Measurements from ENCODE around the gene MAPRE3. TPM values are rescaled to one million over a fixed set of nuclear protein-coding genes. Genes with fewer than 3 reads are reported as not detected.

MAPRE3 gene
- total and polyA plus RNA-seq, 9 of the 15 experiments (the other 6 are each of a cell fraction or from before 2014, with no cell fraction given), result 0.70 to 43.2 (median 12.6) TPM

- TF ChIP-seq ZMIZ1 (IDR thresholded peaks at IDR 0.05; ENCODE audit: low read depth in 2 of 2, low read length in 2 of 2) (peak in 1 of 2 experiments; percentile 18; a peak in 1 of 4 replicates), PML (IDR thresholded peaks at IDR 0.05; ENCODE audit: low read length) (0 out of 2 replicates have a peak, but pooled peaks have one; percentile 52), CREM (IDR thresholded peaks at IDR 0.05; ENCODE audit: low read depth) (peak; percentile 62; the same call in 1 of the 2 replicates), ARID1B (IDR thresholded peaks at IDR 0.05) (peak; percentile 75), CXXC5 (CRISPR knock-in tag; IDR thresholded peaks at IDR 0.05) (peak; percentile 91), NRF1 (conservative IDR thresholded peaks at IDR 0.05 in 1 of 2, IDR thresholded peaks at IDR 0.05 in 1 of 2) (peak in 1 of 2 experiments; percentile 37; a peak in 2 of 4 replicates)
Observed at GRCh38 chr2:26978061-26978596, 7.7 kb downstream of the MAPRE3 start (continued).

GRCh38 chr2:26979741-26980140 lies 9.3 kb downstream of the MAPRE3 start:
- ATAC-seq, result no peak
- Histone ChIP-seq H3K79me2 (ENCODE audit: control insufficient read depth, insufficient read depth, low read length) (peaks cover 91% of the 10 kb centered on the region), H2AFZ (ENCODE audit: low read depth, low read length) (no peak overlapping the region), H3K27me3 (ENCODE audit: control insufficient read depth in 2 of 2, insufficient read depth in 2 of 2, low read length in 2 of 2) (no peaks in the 10 kb centered on the region), H3K4me2 (ENCODE audit: insufficient read depth, low read length) (no peak overlapping the region), H3K4me1 (replicated peaks in 1 of 2; ENCODE audit: control insufficient read depth in 2 of 2, insufficient read depth in 2 of 2, low read length in 2 of 2) (peaks cover 14 to 64% of the 10 kb centered on the region in 2 experiments), H3K27ac (ENCODE audit: extremely low read depth, low read depth, low read length) (no peak overlapping the region), H4K20me1 (replicated peaks; ENCODE audit: control insufficient read depth, insufficient read depth, low read length) (peaks cover 27% of the 10 kb centered on the region), H3K36me3 (ENCODE audit: control insufficient read depth, insufficient read depth, low read length) (peaks cover 15% of the 10 kb centered on the region), H3K4me3 (no peak overlapping the region), H3K9me1 (ENCODE audit: control insufficient read depth, insufficient read depth, low read length) (no peaks in the 10 kb centered on the region), H3K9me3 (replicated peaks; ENCODE audit: control insufficient read depth, insufficient read depth, low read depth, low read length) (no peaks in the 10 kb centered on the region), H3K9ac (ENCODE audit: insufficient read depth in 1 of 2, low read depth in 2 of 2, low read length in 2 of 2) (no peak overlapping the region)
- TF ChIP-seq NFE2 (IDR thresholded peaks at IDR 0.05; ENCODE audit: low read depth) (peak; percentile 38; the same call in 1 of the 2 replicates), TEAD4 (IDR thresholded peaks at IDR 0.05; ENCODE audit: low read length) (no peak), TEAD4 (CRISPR knock-in tag; IDR thresholded peaks at IDR 0.05; ENCODE audit: borderline replicate concordance) (no peak), NBN (IDR thresholded peaks at IDR 0.05; ENCODE audit: low read depth) (no peak), ZNF79 (CRISPR knock-in tag; IDR thresholded peaks at IDR 0.05; ENCODE audit: low read depth) (no peak)
- in situ Hi-C loops (cut with MboI) (no loop called here), intact Hi-C loops (cut with micrococcal nuclease) (no loop called here)
- WGBS (ENCODE audit: insufficient coverage, low coverage, missing lambda C conversion rate), result 62% methylated on average over 2 of the region's 2 CpGs
- BruUV-seq (replicated peaks), result no TSS peak
- ChIA-PET CTCF (ENCODE audit: low intra/inter-chr PET ratio) (no interaction called here), POLR2A (interaction anchor here (1.5 kb wide), 1 partner anchor 9 kb away, joined by 3 read pairs; no protein-coding TSS in a partner anchor)
- no peak for FAIRE-seq
- DNase-seq (ENCODE audit: extremely low read depth in 1 of 4, low spot score in 3 of 4), result no peak

Measured in K562 (cell line).